CD4-positive, alpha-beta T cell treated with Interleukin-17A for 4 hours (primary cell): ENCODE measurements around the gene MEIOB.
"Not testable (repeated sequence)": the region's sequence is repeated elsewhere in the genome, so short reads cannot be mapped to it uniquely, and the experiment has no call there.

ENCODE experiments used
- DNase-seq: peaks from one replicate; pipeline ENCODE4 v3.0.0-alpha.2; 2020; ENCODE audit warnings: mixed read lengths

Gene MEIOB

GRCh38 chr16:1807626-1808025, 64.3 kb downstream of the MEIOB start:
- DNase-seq = no peak

GRCh38 chr16:1800701-1801100, 71.3 kb downstream of the MEIOB start:
- no peak for DNase-seq

GRCh38 chr16:1799263-1799662, 72.7 kb downstream of the MEIOB start:
- DNase-seq = not testable (repeated sequence)

- DNase-seq = no peak
Observed at GRCh38 chr16:1794908-1795666, 76.9 kb downstream of the MEIOB start.

- no peak for DNase-seq
Observed at GRCh38 chr16:1794221-1794871, 77.6 kb downstream of the MEIOB start.

GRCh38 chr16:1793578-1794220, 78.3 kb downstream of the MEIOB start, which contains the start of gene IGFALS:
IGFALS (minus strand) TSS chr16:1793705; CDS start chr16:1793652, 53 bp downstream.
- no peak for DNase-seq

- no peak for DNase-seq
Observed at GRCh38 chr16:1792836-1793577, 79.0 kb downstream of the MEIOB start.

- no peak for DNase-seq
Observed at GRCh38 chr16:1791943-1792812, 79.8 kb downstream of the MEIOB start.

GRCh38 chr16:1791256-1791942, 80.6 kb downstream of the MEIOB start:
- DNase-seq = no peak

GRCh38 chr16:1790611-1791255, 81.2 kb downstream of the MEIOB start:
- DNase-seq = no peak

GRCh38 chr16:1790261-1790610, 81.7 kb downstream of the MEIOB start:
- no peak for DNase-seq

GRCh38 chr16:1789643-1790045, 82.3 kb downstream of the MEIOB start:
- no peak for DNase-seq

GRCh38 chr16:1788708-1789100, 83.3 kb downstream of the MEIOB start:
- no peak for DNase-seq

GRCh38 chr16:1788095-1788707, 83.8 kb downstream of the MEIOB start:
- DNase-seq = no peak

GRCh38 chr16:1787322-1788094, 84.5 kb downstream of the MEIOB start:
- DNase-seq = no peak

GRCh38 chr16:1787056-1787321, 85.0 kb downstream of the MEIOB start:
- DNase-seq = no peak

- no peak for DNase-seq
Observed at GRCh38 chr16:1786242-1787055, 85.5 kb downstream of the MEIOB start.

GRCh38 chr16:1785846-1786170, 86.2 kb downstream of the MEIOB start:
- no peak for DNase-seq
